Measurements from ENCODE around the gene RTBDN. TPM values are rescaled to one million over a fixed set of nuclear protein-coding genes. Genes with fewer than 3 reads are reported as not detected.

The RTBDN gene
- total and polyA plus RNA-seq, 2 experiments from 2014 or later, result 4.1 to 4.6 TPM

DNA sequence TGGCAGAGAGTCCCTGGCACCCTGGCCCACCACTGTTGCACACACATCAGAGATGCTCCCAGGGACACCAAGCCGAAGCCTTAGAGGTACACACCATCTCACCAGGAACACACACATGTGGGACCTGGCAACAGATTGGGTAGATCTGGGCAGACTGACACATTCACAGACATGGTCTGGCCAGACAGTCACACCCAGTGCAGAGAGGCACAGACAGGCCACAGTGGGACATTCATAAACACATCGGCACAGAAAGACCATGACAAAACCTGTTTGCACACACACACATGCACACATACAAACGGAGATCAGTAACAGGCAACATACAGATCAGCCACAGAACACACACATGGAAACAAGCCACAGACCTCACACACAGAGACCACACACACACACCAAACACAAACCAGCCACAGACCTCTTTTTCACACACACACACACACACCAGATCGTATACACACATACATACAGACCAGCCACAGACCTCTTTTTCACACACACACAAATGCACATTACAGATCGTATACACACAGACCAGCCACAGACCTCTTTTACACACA is 49.4 kb downstream of the RTBDN start:
- Mint-ChIP-seq H3K4me1 (peaks cover 18% of the 10 kb centered on the region), H3K9me3 (no peaks in the 10 kb centered on the region), H3K4me3 (no peak overlapping the region), H3K36me3 (ENCODE audit: low read depth) (no peaks in the 10 kb centered on the region), H3K27me3 (ENCODE audit: insufficient read depth, low read depth, poor library complexity) (peaks cover 11% of the 10 kb centered on the region), H3K27ac (no peak overlapping the region)
- Histone ChIP-seq H3K4me2 (no peak overlapping the region), H2AFZ (no peak overlapping the region), H3K27ac (ENCODE audit: low read depth) (no peak overlapping the region), H3F3A (replicated peaks; ENCODE audit: low read depth) (peaks cover 27% of the 10 kb centered on the region), H3K4me1 (ENCODE audit: insufficient read depth) (peaks cover 25% of the 10 kb centered on the region), H3K27me3 (ENCODE audit: insufficient read depth) (no peaks in the 10 kb centered on the region), H3K4me3 (no peak overlapping the region), H4K20me1 (replicated peaks; ENCODE audit: insufficient read depth) (no peaks in the 10 kb centered on the region), H3K9me2 (ENCODE audit: insufficient read depth) (no peaks in the 10 kb centered on the region), H3K79me2 (replicated peaks; ENCODE audit: insufficient read depth) (no peaks in the 10 kb centered on the region), H3K36me3 (ENCODE audit: insufficient read depth) (no peaks in the 10 kb centered on the region)
- ATAC-seq (no peak), DNase-seq (ENCODE audit: low spot score) (no peak)
- no peak for TF ChIP-seq EZH2 (IDR thresholded peaks at IDR 0.05; ENCODE audit: low read depth, unreplicated experiment)
- TF ChIP-seq CTCF (conservative IDR thresholded peaks at IDR 0.05; ENCODE audit: low read depth in 2 of 2), result no peak
- no peak for TF ChIP-seq POLR2AphosphoS5 (IDR thresholded peaks at IDR 0.05; ENCODE audit: low read depth)
- TF ChIP-seq, protein P1, sequence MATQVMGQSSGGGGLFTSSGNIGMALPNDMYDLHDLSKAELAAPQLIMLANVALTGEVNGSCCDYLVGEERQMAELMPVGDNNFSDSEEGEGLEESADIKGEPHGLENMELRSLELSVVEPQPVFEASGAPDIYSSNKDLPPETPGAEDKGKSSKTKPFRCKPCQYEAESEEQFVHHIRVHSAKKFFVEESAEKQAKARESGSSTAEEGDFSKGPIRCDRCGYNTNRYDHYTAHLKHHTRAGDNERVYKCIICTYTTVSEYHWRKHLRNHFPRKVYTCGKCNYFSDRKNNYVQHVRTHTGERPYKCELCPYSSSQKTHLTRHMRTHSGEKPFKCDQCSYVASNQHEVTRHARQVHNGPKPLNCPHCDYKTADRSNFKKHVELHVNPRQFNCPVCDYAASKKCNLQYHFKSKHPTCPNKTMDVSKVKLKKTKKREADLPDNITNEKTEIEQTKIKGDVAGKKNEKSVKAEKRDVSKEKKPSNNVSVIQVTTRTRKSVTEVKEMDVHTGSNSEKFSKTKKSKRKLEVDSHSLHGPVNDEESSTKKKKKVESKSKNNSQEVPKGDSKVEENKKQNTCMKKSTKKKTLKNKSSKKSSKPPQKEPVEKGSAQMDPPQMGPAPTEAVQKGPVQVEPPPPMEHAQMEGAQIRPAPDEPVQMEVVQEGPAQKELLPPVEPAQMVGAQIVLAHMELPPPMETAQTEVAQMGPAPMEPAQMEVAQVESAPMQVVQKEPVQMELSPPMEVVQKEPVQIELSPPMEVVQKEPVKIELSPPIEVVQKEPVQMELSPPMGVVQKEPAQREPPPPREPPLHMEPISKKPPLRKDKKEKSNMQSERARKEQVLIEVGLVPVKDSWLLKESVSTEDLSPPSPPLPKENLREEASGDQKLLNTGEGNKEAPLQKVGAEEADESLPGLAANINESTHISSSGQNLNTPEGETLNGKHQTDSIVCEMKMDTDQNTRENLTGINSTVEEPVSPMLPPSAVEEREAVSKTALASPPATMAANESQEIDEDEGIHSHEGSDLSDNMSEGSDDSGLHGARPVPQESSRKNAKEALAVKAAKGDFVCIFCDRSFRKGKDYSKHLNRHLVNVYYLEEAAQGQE (IDR thresholded peaks at IDR 0.05; ENCODE audit: unreplicated experiment), result no peak
- no peak for TF ChIP-seq ZNF331 (CRISPR knock-in tag; IDR thresholded peaks at IDR 0.05; ENCODE audit: low read depth)
- no peak for TF ChIP-seq CREB1 (CRISPR knock-in tag; IDR thresholded peaks at IDR 0.05; ENCODE audit: low read depth)
- TF ChIP-seq STAT1 (IDR thresholded peaks at IDR 0.05; ENCODE audit: unreplicated experiment), result no peak
- TF ChIP-seq, protein P2, sequence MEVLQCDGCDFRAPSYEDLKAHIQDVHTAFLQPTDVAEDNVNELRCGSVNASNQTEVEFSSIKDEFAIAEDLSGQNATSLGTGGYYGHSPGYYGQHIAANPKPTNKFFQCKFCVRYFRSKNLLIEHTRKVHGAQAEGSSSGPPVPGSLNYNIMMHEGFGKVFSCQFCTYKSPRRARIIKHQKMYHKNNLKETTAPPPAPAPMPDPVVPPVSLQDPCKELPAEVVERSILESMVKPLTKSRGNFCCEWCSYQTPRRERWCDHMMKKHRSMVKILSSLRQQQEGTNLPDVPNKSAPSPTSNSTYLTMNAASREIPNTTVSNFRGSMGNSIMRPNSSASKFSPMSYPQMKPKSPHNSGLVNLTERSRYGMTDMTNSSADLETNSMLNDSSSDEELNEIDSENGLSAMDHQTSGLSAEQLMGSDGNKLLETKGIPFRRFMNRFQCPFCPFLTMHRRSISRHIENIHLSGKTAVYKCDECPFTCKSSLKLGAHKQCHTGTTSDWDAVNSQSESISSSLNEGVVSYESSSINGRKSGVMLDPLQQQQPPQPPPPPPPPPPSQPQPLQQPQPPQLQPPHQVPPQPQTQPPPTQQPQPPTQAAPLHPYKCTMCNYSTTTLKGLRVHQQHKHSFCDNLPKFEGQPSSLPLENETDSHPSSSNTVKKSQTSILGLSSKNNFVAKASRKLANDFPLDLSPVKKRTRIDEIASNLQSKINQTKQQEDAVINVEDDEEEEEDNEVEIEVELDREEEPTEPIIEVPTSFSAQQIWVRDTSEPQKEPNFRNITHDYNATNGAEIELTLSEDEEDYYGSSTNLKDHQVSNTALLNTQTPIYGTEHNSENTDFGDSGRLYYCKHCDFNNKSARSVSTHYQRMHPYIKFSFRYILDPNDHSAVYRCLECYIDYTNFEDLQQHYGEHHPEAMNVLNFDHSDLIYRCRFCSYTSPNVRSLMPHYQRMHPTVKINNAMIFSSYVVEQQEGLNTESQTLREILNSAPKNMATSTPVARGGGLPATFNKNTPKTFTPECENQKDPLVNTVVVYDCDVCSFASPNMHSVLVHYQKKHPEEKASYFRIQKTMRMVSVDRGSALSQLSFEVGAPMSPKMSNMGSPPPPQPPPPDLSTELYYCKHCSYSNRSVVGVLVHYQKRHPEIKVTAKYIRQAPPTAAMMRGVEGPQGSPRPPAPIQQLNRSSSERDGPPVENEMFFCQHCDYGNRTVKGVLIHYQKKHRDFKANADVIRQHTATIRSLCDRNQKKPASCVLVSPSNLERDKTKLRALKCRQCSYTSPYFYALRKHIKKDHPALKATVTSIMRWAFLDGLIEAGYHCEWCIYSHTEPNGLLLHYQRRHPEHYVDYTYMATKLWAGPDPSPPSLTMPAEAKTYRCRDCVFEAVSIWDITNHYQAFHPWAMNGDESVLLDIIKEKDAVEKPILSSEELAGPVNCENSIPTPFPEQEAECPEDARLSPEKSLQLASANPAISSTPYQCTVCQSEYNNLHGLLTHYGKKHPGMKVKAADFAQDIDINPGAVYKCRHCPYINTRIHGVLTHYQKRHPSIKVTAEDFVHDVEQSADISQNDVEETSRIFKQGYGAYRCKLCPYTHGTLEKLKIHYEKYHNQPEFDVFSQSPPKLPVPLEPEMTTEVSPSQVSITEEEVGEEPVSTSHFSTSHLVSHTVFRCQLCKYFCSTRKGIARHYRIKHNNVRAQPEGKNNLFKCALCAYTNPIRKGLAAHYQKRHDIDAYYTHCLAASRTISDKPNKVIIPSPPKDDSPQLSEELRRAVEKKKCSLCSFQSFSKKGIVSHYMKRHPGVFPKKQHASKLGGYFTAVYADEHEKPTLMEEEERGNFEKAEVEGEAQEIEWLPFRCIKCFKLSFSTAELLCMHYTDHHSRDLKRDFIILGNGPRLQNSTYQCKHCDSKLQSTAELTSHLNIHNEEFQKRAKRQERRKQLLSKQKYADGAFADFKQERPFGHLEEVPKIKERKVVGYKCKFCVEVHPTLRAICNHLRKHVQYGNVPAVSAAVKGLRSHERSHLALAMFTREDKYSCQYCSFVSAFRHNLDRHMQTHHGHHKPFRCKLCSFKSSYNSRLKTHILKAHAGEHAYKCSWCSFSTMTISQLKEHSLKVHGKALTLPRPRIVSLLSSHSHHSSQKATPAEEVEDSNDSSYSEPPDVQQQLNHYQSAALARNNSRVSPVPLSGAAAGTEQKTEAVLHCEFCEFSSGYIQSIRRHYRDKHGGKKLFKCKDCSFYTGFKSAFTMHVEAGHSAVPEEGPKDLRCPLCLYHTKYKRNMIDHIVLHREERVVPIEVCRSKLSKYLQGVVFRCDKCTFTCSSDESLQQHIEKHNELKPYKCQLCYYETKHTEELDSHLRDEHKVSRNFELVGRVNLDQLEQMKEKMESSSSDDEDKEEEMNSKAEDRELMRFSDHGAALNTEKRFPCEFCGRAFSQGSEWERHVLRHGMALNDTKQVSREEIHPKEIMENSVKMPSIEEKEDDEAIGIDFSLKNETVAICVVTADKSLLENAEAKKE (CRISPR knock-in tag; IDR thresholded peaks at IDR 0.05), result no peak
- TF ChIP-seq EZH2phosphoT487 (IDR thresholded peaks at IDR 0.05; ENCODE audit: unreplicated experiment), result no peak
- TF ChIP-seq JUNB (IDR thresholded peaks at IDR 0.05; ENCODE audit: unreplicated experiment), result no peak
- TF ChIP-seq NANOG (IDR thresholded peaks at IDR 0.05; ENCODE audit: borderline replicate concordance), result no peak

Data from GM23338 (cell line).